ENCODE measurements around the gene ARHGAP8. TPM values are rescaled to one million over a fixed set of nuclear protein-coding genes. Genes with fewer than 3 reads are reported as not detected.

Gene ARHGAP8
- total and polyA plus RNA-seq, 2 donors (not counting 3 experiments of a cell fraction or from before 2014, with no cell fraction given) = not detected

GRCh38 chr22:44816141-44816540, 63.8 kb downstream of the ARHGAP8 start:
- POLR2A ChIA-PET = no interaction called here
- no peak for FAIRE-seq
- no peaks in the 10 kb centered on the region for H3K9me1 ChIP-seq (replicated peaks; ENCODE audit: control insufficient read depth, extremely low read depth, insufficient read depth, low read length)
- TF ChIP-seq GATA2 (IDR thresholded peaks at IDR 0.05; ENCODE audit: insufficient read depth, insufficient read length, low read depth, low read length) (no peak), MAX (IDR thresholded peaks at IDR 0.05; ENCODE audit: insufficient read depth, insufficient read length) (no peak), POLR2AphosphoS5 (IDR thresholded peaks at IDR 0.05; ENCODE audit: insufficient read depth, low read depth, low read length) (no peak), CTCF (IDR thresholded peaks at IDR 0.05; ENCODE audit: extremely low read depth in 1 of 2, insufficient read depth in 1 of 2, low read depth in 1 of 2, low read length in 2 of 2) (no peak), FOS (IDR thresholded peaks at IDR 0.05; ENCODE audit: borderline replicate concordance, insufficient read depth, low read length) (no peak), MYC (IDR thresholded peaks at IDR 0.05; ENCODE audit: low read depth, low read length) (no peak), POLR2A (IDR thresholded peaks at IDR 0.05; ENCODE audit: low read depth, low read length) (no peak)
- no peak overlapping the region for H2AFZ ChIP-seq (ENCODE audit: low read depth, low read length)
- intact Hi-C loops (cut with micrococcal nuclease) (no loop called here), dilution Hi-C loops (cut with MboI; ENCODE audit: extremely low pct_ligation_motif_present, low sequenced_read_pairs) (no loop called here)
- CTCF ChIA-PET = interaction anchor here (0.9 kb wide), 1 partner anchor 13 kb away, joined by 3 read pairs; no protein-coding TSS in a partner anchor
- no peaks in the 10 kb centered on the region for H3K36me3 ChIP-seq (ENCODE audit: control insufficient read depth in 2 of 2, extremely low read depth in 1 of 2, insufficient read depth in 2 of 2, low read length in 2 of 2)
- H3K9me3 ChIP-seq (replicated peaks; ENCODE audit: control insufficient read depth, insufficient read depth, low read length) = no peaks in the 10 kb centered on the region
- no peaks in the 10 kb centered on the region for H3K27me3 ChIP-seq (ENCODE audit: control insufficient read depth in 2 of 2, insufficient read depth in 2 of 2, low read length in 2 of 2)
- no peaks in the 10 kb centered on the region for H4K20me1 ChIP-seq (replicated peaks; ENCODE audit: control insufficient read depth, extremely low read depth, insufficient read depth, low read length)
- H3K4me1 ChIP-seq (ENCODE audit: control insufficient read depth, extremely low read depth, insufficient read depth, low read length) = no peaks in the 10 kb centered on the region
- no peak overlapping the region for H3K27ac ChIP-seq (ENCODE audit: insufficient read depth, low read depth, low read length)
- no peak for DNase-seq (ENCODE audit: low read depth, low spot score)
- H3K79me2 ChIP-seq (ENCODE audit: control insufficient read depth, insufficient read depth, low read length) = no peaks in the 10 kb centered on the region
- H3K4me2 ChIP-seq (ENCODE audit: insufficient read depth, low read length) = no peak overlapping the region
- no TSS peak for BruUV-seq (replicated peaks)
- no peak overlapping the region for H3K4me3 ChIP-seq (replicated peaks in 1 of 3; ENCODE audit: insufficient read depth in 1 of 3, low read depth in 1 of 3, low read length in 3 of 3)
- H3K9ac ChIP-seq (replicated peaks; ENCODE audit: extremely low read depth, insufficient read depth, low read length) = no peak overlapping the region
